SK-N-SH treated with all-trans-retinoic acid at 6 μM for 48 hours (cell line): ENCODE measurements around the gene VPS26B.

Experiments used
- ARNTL ChIP-seq: fragments of 450-650 bp; formaldehyde crosslinking; IDR thresholded peaks from 2 replicates; pipeline ENCODE4 v1.5.0; 2020; ENCODE audit warnings: low read depth, mild to moderate bottlenecking, moderate library complexity, borderline replicate concordance
- CSDC2 ChIP-seq: fragments of 250-450 bp; sonication (Bioruptor Pico); IDR thresholded peaks from 2 replicates; pipeline ENCODE4 v1.5.0; 2020; ENCODE audit warnings: mild to moderate bottlenecking, moderate library complexity
- ISL1 ChIP-seq: fragments of 250-450 bp; sonication (Bioruptor Pico); IDR thresholded peaks from 2 replicates; pipeline ENCODE4 v2.1.2; 2022; ENCODE audit warnings: mild to moderate bottlenecking, moderate library complexity
- OSR1 ChIP-seq: fragments of 250-450 bp; sonication (Bioruptor Pico); IDR thresholded peaks from 2 replicates; pipeline ENCODE4 v1.8.0; 2022; ENCODE audit warnings: moderate library complexity, mild to moderate bottlenecking, inconsistent platforms
- PATZ1 ChIP-seq: fragments of 250-450 bp; sonication (Bioruptor Pico); IDR thresholded peaks from 2 replicates; pipeline ENCODE4 v1.8.0; 2020; ENCODE audit warnings: mild to moderate bottlenecking, moderate library complexity, borderline replicate concordance
- POU6F1 ChIP-seq: fragments of 250-450 bp; sonication (Bioruptor Pico); IDR thresholded peaks from 2 replicates; pipeline ENCODE4 v1.8.0; 2021; ENCODE audit warnings: low read depth, mild to moderate bottlenecking, moderate library complexity, borderline replicate concordance
- PPARA ChIP-seq: fragments of 250-450 bp; sonication (Bioruptor Pico); IDR thresholded peaks from 2 replicates; pipeline ENCODE4 v1.5.0; 2020; ENCODE audit warnings: mild to moderate bottlenecking, borderline replicate concordance
- RARB ChIP-seq: fragments of 250-450 bp; sonication (Bioruptor Pico); IDR thresholded peaks from 2 replicates; pipeline ENCODE4 v1.8.0; 2021; ENCODE audit warnings: mild to moderate bottlenecking, moderate library complexity
- TCF4 ChIP-seq: fragments of 250-450 bp; sonication (Bioruptor Pico); IDR thresholded peaks from 2 replicates; pipeline ENCODE4 v1.8.0; 2021; ENCODE audit warnings: mild to moderate bottlenecking, moderate library complexity, borderline replicate concordance
- ZFP30 ChIP-seq: fragments of 450-650 bp; formaldehyde crosslinking; IDR thresholded peaks from 2 replicates; pipeline ENCODE4 v1.5.0; 2022; ENCODE audit warnings: mild to moderate bottlenecking, moderate library complexity
- TF ChIP-seq, protein P1 (sequence below): fragments of 250-450 bp; sonication (Bioruptor Pico); IDR thresholded peaks from 2 replicates; pipeline ENCODE4 v1.5.1; 2020; ENCODE audit warnings: low read depth, mild to moderate bottlenecking, moderate library complexity

DNA sequence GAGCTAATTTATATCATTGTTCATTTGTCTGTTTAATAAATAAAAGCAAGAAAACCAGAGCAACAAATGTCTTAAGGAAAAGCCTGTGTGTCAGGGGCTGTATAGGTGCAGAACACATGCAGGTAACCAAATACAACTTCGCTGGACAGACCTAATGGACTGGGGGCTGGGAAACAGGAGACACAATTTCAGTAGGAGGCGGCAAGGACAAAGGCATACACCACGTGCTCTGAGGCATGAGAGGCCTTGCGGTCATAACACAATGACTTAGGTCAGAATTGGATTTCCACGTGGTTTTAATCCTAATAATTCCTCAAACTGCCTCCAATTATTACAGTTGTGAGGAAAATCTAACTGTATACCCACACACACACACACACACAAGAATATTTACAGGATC is 43.0 kb downstream of the VPS26B start:
- TF ChIP-seq RARB (CRISPR knock-in tag) = no peak
- no peak for TF ChIP-seq ZFP30
- TF ChIP-seq CSDC2 (CRISPR knock-in tag) = no peak
- no peak for TF ChIP-seq ARNTL (CRISPR knock-in tag)
- TF ChIP-seq ISL1 (CRISPR knock-in tag) = no peak
- no peak for TF ChIP-seq OSR1 (CRISPR knock-in tag)
- no peak for TF ChIP-seq POU6F1 (CRISPR knock-in tag)
- TF ChIP-seq, protein P1, sequence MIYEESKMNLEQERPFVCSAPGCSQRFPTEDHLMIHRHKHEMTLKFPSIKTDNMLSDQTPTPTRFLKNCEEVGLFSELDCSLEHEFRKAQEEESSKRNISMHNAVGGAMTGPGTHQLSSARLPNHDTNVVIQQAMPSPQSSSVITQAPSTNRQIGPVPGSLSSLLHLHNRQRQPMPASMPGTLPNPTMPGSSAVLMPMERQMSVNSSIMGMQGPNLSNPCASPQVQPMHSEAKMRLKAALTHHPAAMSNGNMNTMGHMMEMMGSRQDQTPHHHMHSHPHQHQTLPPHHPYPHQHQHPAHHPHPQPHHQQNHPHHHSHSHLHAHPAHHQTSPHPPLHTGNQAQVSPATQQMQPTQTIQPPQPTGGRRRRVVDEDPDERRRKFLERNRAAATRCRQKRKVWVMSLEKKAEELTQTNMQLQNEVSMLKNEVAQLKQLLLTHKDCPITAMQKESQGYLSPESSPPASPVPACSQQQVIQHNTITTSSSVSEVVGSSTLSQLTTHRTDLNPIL (CRISPR knock-in tag) = no peak
- no peak for TF ChIP-seq PATZ1 (CRISPR knock-in tag)
- TF ChIP-seq TCF4 = no peak
- TF ChIP-seq PPARA = no peak
